AG08396 (cell line): Measurements from ENCODE around the gene SPANXB1.
"Not testable (repeated sequence)": the region's sequence is repeated elsewhere in the genome, so short reads cannot be mapped to it uniquely, and the experiment has no call there.

Source experiments
- DNase-seq: peaks from one replicate; pipeline ENCODE4 v3.0.0; 2012; ENCODE audit warnings: low spot score, mixed read lengths

SPANXB1 gene, protein sequence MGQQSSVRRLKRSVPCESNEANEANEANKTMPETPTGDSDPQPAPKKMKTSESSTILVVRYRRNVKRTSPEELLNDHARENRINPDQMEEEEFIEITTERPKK

DNA sequence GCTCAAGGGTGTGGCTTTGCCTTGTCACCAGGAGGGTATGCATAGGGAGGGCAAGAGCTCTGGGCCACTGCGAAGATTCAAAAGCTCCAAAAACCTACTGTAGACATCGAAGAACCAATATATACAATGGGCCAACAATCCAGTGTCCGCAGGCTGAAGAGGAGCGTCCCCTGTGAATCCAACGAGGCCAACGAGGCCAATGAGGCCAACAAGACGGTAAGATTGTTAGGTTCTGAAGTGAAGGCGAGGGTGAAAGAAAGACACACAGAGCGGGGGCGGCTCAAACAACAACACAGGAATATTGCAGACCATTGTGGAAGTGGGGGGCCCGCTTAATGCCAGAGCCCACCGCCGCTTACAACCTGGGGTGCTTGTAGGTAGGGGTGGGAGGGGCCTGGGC is at the start of gene SPANXB1:
SPANXB1 (plus strand) TSS at position 27 of the 400 bp plus-strand sequence; CDS start at position 127, 100 bp downstream.
- DNase-seq: peak; percentile 5

DNA sequence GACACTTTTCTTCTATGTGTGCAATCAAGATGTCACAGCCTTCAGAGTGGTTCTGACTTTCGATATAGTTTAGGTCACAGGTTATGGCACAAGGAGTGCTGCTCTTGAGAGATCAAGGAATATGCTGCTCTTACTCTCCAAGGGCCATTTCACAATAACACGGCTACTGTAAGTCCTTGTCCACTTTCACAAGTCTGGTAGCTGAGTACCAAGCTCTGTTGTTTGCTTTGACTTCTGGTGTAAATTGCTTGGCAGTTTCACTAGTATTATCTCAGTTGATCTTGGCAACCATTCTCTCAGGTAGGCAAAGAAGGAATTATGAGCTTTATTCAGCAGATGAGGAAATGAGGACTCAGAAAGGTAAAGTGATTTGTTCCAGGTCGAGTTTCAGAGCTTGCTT is 35.4 kb upstream of the SPANXB1 start:
- DNase-seq: no peak

DNA sequence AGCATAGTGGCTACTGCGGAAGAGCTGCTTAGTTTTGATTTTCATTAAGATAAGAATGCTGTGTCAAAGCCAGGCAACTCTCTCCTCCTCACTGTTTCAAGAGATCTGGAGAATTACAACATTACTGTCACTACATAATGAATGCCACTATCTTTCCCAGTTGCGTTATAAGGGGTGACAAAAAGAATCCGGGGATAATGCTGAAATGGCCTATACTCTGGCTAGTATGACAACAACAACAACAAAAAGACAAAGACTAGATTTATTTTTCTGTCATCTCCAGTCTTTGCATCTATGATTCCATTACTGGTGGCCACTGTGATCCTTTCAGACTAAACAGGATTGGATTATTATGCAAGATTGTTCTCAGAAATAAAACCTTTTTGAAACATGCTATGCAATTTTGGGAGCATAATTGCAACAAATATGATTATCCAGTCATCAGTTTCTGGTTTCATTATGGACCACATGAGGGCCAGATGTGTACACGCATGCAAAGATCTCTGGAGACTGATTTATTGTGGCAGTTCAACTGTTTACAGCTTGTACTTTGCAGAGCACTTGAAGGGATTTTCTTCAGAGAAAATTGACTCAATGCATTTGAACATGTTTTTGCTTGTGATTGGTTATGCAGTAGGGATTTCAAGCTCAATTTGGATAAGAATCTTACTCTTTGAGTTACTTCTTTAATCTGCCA is 31.1 kb upstream of the SPANXB1 start:
- no peak for DNase-seq

DNA sequence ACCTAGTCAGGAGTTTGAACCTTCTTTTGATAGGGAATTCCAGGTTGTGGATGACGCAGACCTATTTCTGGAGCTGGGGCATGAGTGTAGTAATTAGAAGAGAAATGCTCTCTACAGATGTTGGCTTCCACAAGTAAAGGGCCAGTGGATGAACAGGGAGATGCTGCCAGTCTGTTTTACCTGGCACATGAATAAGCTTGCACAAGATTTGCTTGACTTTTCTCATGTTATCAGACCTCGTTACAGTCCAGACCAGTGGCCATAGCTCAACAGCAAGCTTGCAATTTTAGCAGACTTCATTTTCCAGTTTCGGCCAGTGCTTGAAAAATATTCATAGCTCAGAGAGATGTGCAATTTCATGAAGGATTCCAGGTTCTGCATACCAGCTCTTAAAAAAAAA is 26.9 kb upstream of the SPANXB1 start:
- no peak for DNase-seq

DNA sequence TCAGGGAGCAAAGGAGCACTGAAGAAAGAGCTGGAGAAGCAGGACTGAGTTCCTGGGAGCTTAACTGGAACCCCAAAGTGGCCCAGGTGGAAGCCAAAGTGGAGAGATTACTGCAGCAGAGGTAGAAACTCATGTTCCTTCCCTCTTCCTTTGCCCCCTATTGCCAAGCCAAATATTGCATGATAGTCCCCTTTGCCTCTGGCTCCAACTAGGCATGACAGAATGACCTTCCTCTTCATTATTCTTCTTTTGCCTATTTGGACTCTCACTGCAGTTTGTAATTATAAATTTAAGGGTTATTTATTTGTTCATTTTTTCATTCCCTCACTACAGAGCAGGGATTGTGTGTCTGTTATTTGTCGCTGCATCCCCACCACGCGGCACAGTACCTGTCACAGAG is 22.1 kb upstream of the SPANXB1 start:
- no peak for DNase-seq

DNA sequence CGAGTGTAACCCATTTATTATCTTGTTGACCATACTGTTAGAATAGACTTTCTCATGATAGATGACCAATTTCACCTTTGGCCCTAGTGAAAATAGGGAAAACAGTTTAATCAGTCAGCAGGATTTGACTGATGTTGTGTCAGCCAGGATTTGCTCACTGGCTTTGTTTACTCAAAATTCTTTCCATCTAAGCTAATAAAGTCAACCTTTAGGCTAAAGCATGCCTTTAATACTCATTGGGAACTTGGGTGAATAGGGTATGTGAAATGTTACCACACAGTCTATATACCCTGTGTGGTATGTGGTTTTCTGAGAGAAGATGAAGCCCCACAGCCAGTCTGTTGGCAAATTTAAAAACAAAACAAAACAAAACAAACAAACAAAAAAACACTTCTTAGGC is 18.7 kb upstream of the SPANXB1 start:
- DNase-seq: no peak

DNA sequence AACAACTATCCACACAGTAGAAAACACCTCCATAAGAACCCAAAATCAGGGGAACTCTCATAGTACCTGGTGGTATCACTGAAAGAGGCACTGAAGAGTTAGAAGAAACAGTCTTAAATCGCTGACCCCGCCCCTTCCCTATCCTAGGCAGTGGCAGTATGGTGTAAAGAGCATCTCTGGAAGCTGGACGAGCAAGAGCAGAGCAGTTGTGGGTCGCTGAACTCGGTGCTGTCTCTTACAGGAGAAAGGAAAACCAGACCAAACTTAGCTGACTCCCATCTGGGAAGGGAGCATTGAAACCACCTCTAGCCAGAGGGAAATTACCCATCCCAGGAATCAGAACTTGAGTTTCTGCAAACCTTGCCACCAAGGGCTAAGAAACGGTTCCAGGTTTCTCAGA is 2.8 kb downstream of the SPANXB1 start:
- not testable (repeated sequence) for DNase-seq

DNA sequence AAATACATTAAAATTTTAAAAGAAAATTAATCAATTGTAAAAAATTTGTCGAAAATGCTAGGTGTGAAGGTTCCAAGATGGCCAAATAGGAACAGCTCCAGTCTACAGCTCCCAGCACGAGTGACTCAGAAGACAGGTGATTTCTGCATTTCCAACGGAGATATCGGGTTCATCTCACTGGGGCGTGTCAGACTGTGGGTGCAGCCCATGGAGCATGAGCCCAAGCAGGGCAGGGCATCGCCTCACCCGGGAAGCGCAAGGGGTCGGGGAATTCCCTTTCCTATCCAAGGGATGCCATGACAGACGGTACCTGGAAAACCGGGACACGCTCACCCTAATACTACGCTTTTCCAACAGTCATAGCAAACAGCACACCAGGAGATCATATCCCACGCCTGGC is 41.9 kb downstream of the SPANXB1 start:
- DNase-seq: not testable (repeated sequence)

DNA sequence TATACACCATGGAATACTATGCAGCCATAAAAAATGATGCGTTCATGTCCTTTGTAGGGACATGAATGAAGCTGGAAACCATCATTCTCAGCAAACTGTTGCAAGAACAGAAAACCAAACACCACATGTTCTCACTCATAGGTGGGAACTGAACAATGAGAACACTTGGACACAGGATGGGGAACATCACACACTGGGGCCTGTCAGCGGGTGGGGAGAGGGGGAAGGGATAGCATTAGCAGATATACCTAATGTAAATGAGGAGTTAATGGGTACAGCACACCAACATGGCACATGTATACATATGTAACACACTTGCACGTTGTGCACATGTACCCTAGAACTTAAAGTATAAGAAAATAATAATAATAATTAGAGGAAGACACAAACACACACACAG is 47.5 kb downstream of the SPANXB1 start:
- not testable (repeated sequence) for DNase-seq

DNA sequence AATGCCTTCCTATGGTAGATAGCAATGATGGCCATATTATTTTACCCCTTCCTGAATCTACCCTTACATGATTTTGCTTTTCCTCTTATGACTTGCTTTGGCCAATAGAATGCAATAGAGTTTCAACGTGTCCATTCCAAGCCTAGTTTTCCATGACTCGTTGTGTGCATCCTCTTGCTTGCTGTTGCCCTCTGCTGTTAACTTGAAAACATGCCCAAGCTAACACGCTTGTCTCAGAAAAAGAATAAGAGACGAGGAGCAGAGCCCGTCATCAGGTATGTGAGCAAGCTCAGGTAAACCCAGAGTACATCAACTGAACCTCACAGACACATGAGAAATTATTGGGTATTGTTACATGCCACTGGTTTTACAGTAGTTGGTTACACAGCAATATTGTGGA is 49.7 kb downstream of the SPANXB1 start:
- DNase-seq: not testable (repeated sequence)
